HepG2 (cell line): ENCODE data around the gene SLC2A11. TPM values are rescaled to one million over a fixed set of nuclear protein-coding genes. Genes with fewer than 3 reads are reported as not detected.
A peak's percentile ranks its signal among the peaks of the same experiment; 100 is the strongest.

Experiments
- AGO2 ChIP-seq: fragments of 200-400 bp; formaldehyde crosslinking; optimal IDR thresholded peaks from 2 replicates; pipeline ENCODE3; 2017; ENCODE audit warnings: mild to moderate bottlenecking, low read depth, low read length, moderate library complexity
- ATAD3A ChIP-seq: sonication (generic); formaldehyde crosslinking; IDR thresholded peaks from 2 replicates; pipeline ENCODE4 v1.4.0; 2020; ENCODE audit warnings: missing genetic modification reagents
- CEBPB ChIP-seq: IDR thresholded peaks from 2 replicates; pipeline ENCODE4 v1.6.1; 2011; ENCODE audit warnings: low read depth, low read length, improper control_type of control experiment, borderline replicate concordance
- DPF2 ChIP-seq: sonication (generic); formaldehyde crosslinking; IDR thresholded peaks from 2 replicates; pipeline ENCODE4 v1.4.0; 2020; ENCODE audit warnings: mild to moderate bottlenecking, low read depth, missing genetic modification reagents, borderline replicate concordance
- EEA1 ChIP-seq: sonication (generic); formaldehyde crosslinking; IDR thresholded peaks from 2 replicates; pipeline ENCODE4 v1.5.1; 2020; ENCODE audit warnings: mild to moderate bottlenecking, missing genetic modification reagents, borderline replicate concordance
- IKZF1 ChIP-seq: fragments of 450-650 bp; IDR thresholded peaks from 2 replicates; pipeline ENCODE4 v1.7.1; 2016
- LCORL ChIP-seq, 2 experiments: fragments of 450-650 bp in 1 of 2; sonication (generic) in 1 of 2; formaldehyde crosslinking in 1 of 2; IDR thresholded peaks; 2 replicates each; pipeline versions ENCODE4 v1.5.0 to v1.6.1; 2017 to 2020; ENCODE audit warnings: antibody characterized with exemption in 1 of 2, missing genetic modification reagents in 1 of 2
- NCOA2 ChIP-seq: sonication (generic); formaldehyde crosslinking; IDR thresholded peaks from 2 replicates; pipeline ENCODE4 v1.8.0; 2022; ENCODE audit warnings: inconsistent platforms
- TOE1 ChIP-seq: sonication (generic); formaldehyde crosslinking; IDR thresholded peaks from 2 replicates; pipeline ENCODE4 v1.4.0; 2020; ENCODE audit warnings: mild to moderate bottlenecking, missing genetic modification reagents
- YEATS4 ChIP-seq: sonication (generic); formaldehyde crosslinking; IDR thresholded peaks from 2 replicates; pipeline ENCODE4 v1.4.0; 2020; ENCODE audit warnings: missing genetic modification reagents, borderline replicate concordance
- ZNF264 ChIP-seq: sonication (generic); formaldehyde crosslinking; IDR thresholded peaks from 2 replicates; pipeline ENCODE4 v1.4.0; 2020; ENCODE audit warnings: missing genetic modification reagents
- ZNF484 ChIP-seq: sonication (generic); formaldehyde crosslinking; IDR thresholded peaks from 2 replicates; pipeline ENCODE4 v1.5.1; 2020; ENCODE audit warnings: mild to moderate bottlenecking, low read depth, missing genetic modification reagents, borderline replicate concordance
- ZNF543 ChIP-seq: sonication (generic); formaldehyde crosslinking; IDR thresholded peaks from 2 replicates; pipeline ENCODE4 v1.4.0; 2020; ENCODE audit warnings: mild to moderate bottlenecking, missing genetic modification reagents
- ZNF816 ChIP-seq: sonication (generic); formaldehyde crosslinking; IDR thresholded peaks from 2 replicates; pipeline ENCODE4 v1.8.0; 2022; ENCODE audit warnings: missing genetic modification reagents, mild to moderate bottlenecking, borderline replicate concordance
- ZNF839 ChIP-seq: sonication (generic); formaldehyde crosslinking; IDR thresholded peaks from 2 replicates; pipeline ENCODE4 v1.4.0; 2020; ENCODE audit warnings: missing genetic modification reagents, mild to moderate bottlenecking, borderline replicate concordance
- polyA plus RNA-seq, 8 experiments: library from polyadenylated mRNA; depleted of rRNA in 3 of 8; stranded (reverse) in 7 of 8; unstranded in 1 of 8; fragments of >200 nt; fragmentation: Illumina TruSeq in 4 of 8; extraction: Trizol in 4 of 8; gene quantifications; 2 replicates each; pipeline versions ENCODE4 v1.2.1 to v1.2.3, GENCODE V29; 2011 to 2016; ENCODE audit warnings: low read depth in 4 of 8, missing spikeins in 1 of 8, mixed read lengths in 1 of 8; ENCODE audit not compliant: insufficient read depth in 1 of 8
- total RNA-seq, 5 experiments: library from RNA; depleted of rRNA; stranded (reverse); fragments of >200 nt; fragmentation: Illumina TruSeq; extraction: Trizol; gene quantifications; 2 replicates each; pipeline ENCODE4 v1.2.3, GENCODE V29; 2016; ENCODE audit warnings: low read depth in 1 of 5
- TF ChIP-seq, protein P1 (sequence below): sonication (generic); formaldehyde crosslinking; IDR thresholded peaks from 2 replicates; pipeline ENCODE4 v1.5.0; 2020; ENCODE audit warnings: mild to moderate bottlenecking, missing genetic modification reagents
- TF ChIP-seq, protein P2 (sequence below): sonication (generic); formaldehyde crosslinking; IDR thresholded peaks from 2 replicates; pipeline ENCODE4 v1.4.0; 2020; ENCODE audit warnings: mild to moderate bottlenecking, missing genetic modification reagents

The SLC2A11 gene
- total and polyA plus RNA-seq, 2 of the 13 experiments (the other 11 are each of a cell fraction or from before 2014, with no cell fraction given), result 15.2 to 15.4 TPM

GRCh38 chr22:23856721-23857605 is 712 bp upstream of the SLC2A11 start (continued):
- no peak for TF ChIP-seq ZNF264
- TF ChIP-seq IKZF1, result no peak
- no peak for TF ChIP-seq EEA1 (CRISPR knock-in tag)
- TF ChIP-seq, protein P1, sequence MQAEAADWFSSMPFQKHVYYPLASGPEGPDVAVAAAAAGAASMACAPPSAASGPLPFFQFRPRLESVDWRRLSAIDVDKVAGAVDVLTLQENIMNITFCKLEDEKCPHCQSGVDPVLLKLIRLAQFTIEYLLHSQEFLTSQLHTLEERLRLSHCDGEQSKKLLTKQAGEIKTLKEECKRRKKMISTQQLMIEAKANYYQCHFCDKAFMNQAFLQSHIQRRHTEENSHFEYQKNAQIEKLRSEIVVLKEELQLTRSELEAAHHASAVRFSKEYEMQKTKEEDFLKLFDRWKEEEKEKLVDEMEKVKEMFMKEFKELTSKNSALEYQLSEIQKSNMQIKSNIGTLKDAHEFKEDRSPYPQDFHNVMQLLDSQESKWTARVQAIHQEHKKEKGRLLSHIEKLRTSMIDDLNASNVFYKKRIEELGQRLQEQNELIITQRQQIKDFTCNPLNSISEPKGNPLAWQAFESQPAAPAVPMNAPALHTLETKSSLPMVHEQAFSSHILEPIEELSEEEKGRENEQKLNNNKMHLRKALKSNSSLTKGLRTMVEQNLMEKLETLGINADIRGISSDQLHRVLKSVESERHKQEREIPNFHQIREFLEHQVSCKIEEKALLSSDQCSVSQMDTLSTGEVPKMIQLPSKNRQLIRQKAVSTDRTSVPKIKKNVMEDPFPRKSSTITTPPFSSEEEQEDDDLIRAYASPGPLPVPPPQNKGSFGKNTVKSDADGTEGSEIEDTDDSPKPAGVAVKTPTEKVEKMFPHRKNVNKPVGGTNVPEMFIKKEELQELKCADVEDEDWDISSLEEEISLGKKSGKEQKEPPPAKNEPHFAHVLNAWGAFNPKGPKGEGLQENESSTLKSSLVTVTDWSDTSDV (CRISPR knock-in tag), result 0 out of 2 replicates have a peak, but pooled peaks have one; percentile 68
- TF ChIP-seq TOE1 (CRISPR knock-in tag), result no peak
- TF ChIP-seq ATAD3A (CRISPR knock-in tag), result no peak
- TF ChIP-seq YEATS4, result no peak
- TF ChIP-seq ZNF816 (CRISPR knock-in tag), result no peak
- TF ChIP-seq, protein P2, sequence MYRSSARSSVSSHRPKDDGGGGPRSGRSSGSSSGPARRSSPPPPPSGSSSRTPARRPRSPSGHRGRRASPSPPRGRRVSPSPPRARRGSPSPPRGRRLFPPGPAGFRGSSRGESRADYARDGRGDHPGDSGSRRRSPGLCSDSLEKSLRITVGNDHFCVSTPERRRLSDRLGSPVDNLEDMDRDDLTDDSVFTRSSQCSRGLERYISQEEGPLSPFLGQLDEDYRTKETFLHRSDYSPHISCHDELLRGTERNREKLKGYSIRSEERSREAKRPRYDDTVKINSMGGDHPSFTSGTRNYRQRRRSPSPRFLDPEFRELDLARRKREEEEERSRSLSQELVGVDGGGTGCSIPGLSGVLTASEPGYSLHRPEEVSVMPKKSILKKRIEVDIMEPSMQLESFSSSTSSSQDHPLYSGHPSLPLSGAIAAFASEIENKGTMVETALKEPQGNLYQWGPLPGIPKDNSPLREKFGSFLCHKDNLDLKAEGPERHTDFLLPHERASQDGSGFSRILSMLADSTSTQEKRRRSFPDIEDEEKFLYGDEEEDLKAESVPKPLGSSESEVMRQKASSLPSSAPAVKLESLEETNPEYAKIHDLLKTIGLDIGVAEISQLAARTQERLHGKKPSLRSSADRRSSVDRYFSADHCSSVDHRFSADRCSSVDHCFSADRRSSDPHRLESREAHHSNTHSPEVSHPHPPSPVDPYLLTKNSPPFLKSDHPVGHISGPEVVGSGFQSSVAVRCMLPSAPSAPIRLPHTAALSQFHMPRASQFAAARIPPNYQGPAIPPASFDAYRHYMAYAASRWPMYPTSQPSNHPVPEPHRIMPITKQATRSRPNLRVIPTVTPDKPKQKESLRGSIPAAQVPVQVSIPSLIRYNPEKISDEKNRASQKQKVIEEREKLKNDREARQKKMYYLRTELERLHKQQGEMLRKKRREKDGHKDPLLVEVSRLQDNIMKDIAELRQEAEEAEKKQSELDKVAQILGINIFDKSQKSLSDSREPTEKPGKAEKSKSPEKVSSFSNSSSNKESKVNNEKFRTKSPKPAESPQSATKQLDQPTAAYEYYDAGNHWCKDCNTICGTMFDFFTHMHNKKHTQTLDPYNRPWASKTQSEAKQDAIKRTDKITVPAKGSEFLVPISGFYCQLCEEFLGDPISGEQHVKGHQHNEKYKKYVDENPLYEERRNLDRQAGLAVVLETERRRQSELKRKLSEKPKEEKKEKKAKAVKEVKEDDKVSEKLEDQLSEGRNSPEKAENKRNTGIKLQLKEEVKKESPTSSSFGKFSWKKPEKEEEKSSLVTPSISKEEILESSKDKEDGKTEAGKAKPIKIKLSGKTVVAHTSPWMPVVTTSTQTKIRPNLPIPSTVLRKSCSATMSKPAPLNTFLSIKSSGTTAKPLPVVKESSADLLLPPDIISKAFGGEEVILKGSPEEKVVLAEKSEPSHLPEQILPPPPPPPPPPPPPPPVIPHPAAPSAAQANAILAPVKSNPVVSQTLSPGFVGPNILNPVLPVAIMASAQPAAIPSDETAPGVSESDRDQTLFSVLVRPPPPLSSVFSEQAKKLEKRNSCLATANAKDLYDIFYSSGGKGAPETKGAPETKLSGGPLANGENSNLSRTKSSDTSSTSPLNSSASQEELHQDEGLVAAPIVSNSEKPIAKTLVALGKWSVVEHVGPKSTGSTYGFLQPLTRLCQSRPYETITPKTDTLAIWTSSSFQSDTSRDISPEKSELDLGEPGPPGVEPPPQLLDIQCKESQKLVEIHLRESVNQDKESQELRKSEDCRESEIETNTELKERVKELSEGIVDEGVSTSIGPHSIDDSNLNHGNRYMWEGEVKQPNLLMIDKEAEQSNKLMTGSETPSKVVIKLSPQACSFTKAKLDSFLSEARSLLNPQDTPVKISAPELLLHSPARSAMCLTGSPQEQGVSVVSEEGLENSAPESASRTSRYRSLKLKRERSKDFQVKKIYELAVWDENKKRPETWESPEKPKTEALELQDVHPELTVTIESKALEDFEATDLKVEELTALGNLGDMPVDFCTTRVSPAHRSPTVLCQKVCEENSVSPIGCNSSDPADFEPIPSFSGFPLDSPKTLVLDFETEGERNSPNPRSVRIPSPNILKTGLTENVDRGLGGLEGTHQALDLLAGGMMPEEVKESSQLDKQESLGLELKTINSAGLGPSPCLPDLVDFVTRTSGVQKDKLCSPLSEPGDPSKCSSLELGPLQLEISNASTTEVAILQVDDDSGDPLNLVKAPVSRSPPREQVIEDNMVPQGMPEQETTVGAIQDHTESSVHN, result no peak
- TF ChIP-seq LCORL (IDR thresholded peaks at IDR 0.05), result no peak
- TF ChIP-seq LCORL (CRISPR knock-in tag; IDR thresholded peaks at IDR 0.05), result peak; percentile 41; the same call in 1 of the 2 replicates
- peak; percentile 62 for TF ChIP-seq AGO2
- no peak for TF ChIP-seq NCOA2 (CRISPR knock-in tag)
- no peak for TF ChIP-seq ZNF484
- no peak for TF ChIP-seq ZNF543
- no peak for TF ChIP-seq DPF2 (CRISPR knock-in tag)
- TF ChIP-seq CEBPB, result no peak
- no peak for TF ChIP-seq ZNF839
